Measurements from ENCODE around the gene NPFFR2. TPM values are rescaled to one million over a fixed set of nuclear protein-coding genes. Genes with fewer than 3 reads are reported as not detected.

NPFFR2 gene
- total and polyA plus RNA-seq, 8 donors, result 0.29 to 0.55 TPM; not detected in 6

GRCh38 chr4:72107456-72107855 is 75.7 kb downstream of the NPFFR2 start:
- TF ChIP-seq CTCF (IDR thresholded peaks at IDR 0.05) (no peak), EP300 (IDR thresholded peaks at IDR 0.05) (no peak), POLR2A (IDR thresholded peaks at IDR 0.05) (no peak), POLR2AphosphoS5 (IDR thresholded peaks at IDR 0.05) (no peak)
- H3K9me3 ChIP-seq, result peaks cover 0 to 5% (median 0%) of the 10 kb centered on the region in 4 donors
- DNase-seq, result no peak
- H3K27me3 ChIP-seq, result no peaks in the 10 kb centered on the region
- H3K36me3 ChIP-seq, result no peaks in the 10 kb centered on the region
- H3K4me3 ChIP-seq, result no peak overlapping the region
- H3K27ac ChIP-seq, result no peak overlapping the region
- no peaks in the 10 kb centered on the region for H3K4me1 ChIP-seq
- intact Hi-C loops (cut with DNase I; ENCODE audit: low total_unique reads), result no loop called here

- no peak overlapping the region for H3K27ac ChIP-seq
- no peak for DNase-seq
- TF ChIP-seq CTCF (IDR thresholded peaks at IDR 0.05), result no peak
- TF ChIP-seq EP300 (IDR thresholded peaks at IDR 0.05), result no peak
- TF ChIP-seq POLR2A (IDR thresholded peaks at IDR 0.05), result no peak
- no peak for TF ChIP-seq POLR2AphosphoS5 (IDR thresholded peaks at IDR 0.05)
- no peaks in the 10 kb centered on the region for H3K4me1 ChIP-seq
- no peaks in the 10 kb centered on the region for H3K9me3 ChIP-seq
- H3K4me3 ChIP-seq, result no peak overlapping the region
- H3K36me3 ChIP-seq, result no peaks in the 10 kb centered on the region
- H3K27me3 ChIP-seq, result no peaks in the 10 kb centered on the region
- intact Hi-C loops (cut with DNase I; ENCODE audit: low total_unique reads), result no loop called here
- 78 to 89% (median 85%) methylated on average over 2 of the region's 2 CpGs for WGBS, 5 donors
Observed at GRCh38 chr4:72109364-72109763, 77.6 kb downstream of the NPFFR2 start.

- intact Hi-C loops (cut with DNase I; ENCODE audit: low total_unique reads), result no loop called here
- no peak overlapping the region for H3K27ac ChIP-seq
- no peaks in the 10 kb centered on the region for H3K9me3 ChIP-seq
- TF ChIP-seq CTCF (IDR thresholded peaks at IDR 0.05) (no peak), EP300 (IDR thresholded peaks at IDR 0.05) (no peak), POLR2A (IDR thresholded peaks at IDR 0.05) (no peak)
- no peak for DNase-seq
- no peaks in the 10 kb centered on the region for H3K4me1 ChIP-seq
- no peaks in the 10 kb centered on the region for H3K36me3 ChIP-seq
- 72 to 92% (median 87%) methylated on average over 2 of the region's 2 CpGs for WGBS, 5 donors
- no peak overlapping the region for H3K4me3 ChIP-seq
- no peaks in the 10 kb centered on the region for H3K27me3 ChIP-seq
Observed at GRCh38 chr4:72109959-72110497, 78.2 kb downstream of the NPFFR2 start.

- no peak for DNase-seq
- no peaks in the 10 kb centered on the region for H3K9me3 ChIP-seq
- H3K36me3 ChIP-seq, result no peaks in the 10 kb centered on the region
- no peaks in the 10 kb centered on the region for H3K4me1 ChIP-seq
- H3K4me3 ChIP-seq, result no peak overlapping the region
- H3K27me3 ChIP-seq, result no peaks in the 10 kb centered on the region
- intact Hi-C loops (cut with DNase I; ENCODE audit: low total_unique reads), result no loop called here
- H3K27ac ChIP-seq, result no peak overlapping the region
- no peak for TF ChIP-seq CTCF (IDR thresholded peaks at IDR 0.05)
- TF ChIP-seq EP300 (IDR thresholded peaks at IDR 0.05), result no peak
- no peak for TF ChIP-seq POLR2AphosphoS5 (IDR thresholded peaks at IDR 0.05)
- TF ChIP-seq POLR2A (IDR thresholded peaks at IDR 0.05), result no peak
- WGBS, 5 donors, result 74 to 97% (median 82%) methylated on average over 1 of the region's 1 CpG
Observed at GRCh38 chr4:72110886-72111285, 79.1 kb downstream of the NPFFR2 start.

Data from stomach (tissue), 9 donors.